ENCODE results near the gene INHBB.

Gene INHBB

DNA sequence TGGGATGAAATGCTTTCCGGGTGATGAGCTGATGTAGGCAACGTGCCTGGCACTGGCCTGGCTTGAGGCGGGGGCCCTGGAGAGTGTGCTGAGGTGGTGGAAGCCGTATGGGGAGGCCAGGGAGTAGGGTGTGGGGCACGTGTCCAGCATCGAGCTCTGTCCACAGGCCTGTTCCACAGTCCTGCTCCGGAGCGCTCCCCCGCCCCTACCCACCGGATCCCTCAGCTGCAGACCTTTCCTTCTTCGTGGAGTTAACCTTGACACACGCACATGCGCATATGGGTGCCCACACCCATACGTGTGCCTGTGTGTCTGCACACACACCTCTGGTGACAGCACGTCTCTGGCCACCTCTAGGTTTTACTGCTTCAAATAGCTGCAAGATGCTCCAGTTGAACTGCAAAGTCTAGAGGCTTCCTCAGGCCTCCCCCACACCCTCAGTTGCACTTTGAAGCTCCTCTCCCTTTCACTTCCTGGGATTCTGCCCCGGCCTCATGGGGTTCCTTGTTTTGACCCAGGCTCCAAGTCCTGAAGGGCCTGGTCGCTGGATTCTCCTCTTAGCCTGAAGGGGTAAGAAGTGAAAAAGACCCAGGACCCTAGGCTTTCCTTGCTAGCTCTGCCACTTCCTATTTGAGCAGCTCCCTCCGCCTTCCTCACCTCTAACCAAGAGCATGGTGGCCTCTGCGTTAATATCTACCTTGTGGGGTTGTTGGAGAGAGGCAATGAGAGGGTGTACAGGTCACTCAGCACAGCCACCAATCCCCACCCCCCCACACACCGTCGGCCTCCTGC lies 49.5 kb downstream of the INHBB start:
- DNase-seq = no peak

GRCh38 chr2:120396013-120396860 lies 50.3 kb downstream of the INHBB start:
- no peak for DNase-seq

GRCh38 chr2:120396861-120397811 lies 51.2 kb downstream of the INHBB start:
- DNase-seq = no peak

- no peak for DNase-seq
Measured at GRCh38 chr2:120398051-120398995, 52.4 kb downstream of the INHBB start.

GRCh38 chr2:120398996-120399888 lies 53.3 kb downstream of the INHBB start:
- DNase-seq = no peak

GRCh38 chr2:120399889-120400240 lies 53.9 kb downstream of the INHBB start:
- DNase-seq = no peak

DNA sequence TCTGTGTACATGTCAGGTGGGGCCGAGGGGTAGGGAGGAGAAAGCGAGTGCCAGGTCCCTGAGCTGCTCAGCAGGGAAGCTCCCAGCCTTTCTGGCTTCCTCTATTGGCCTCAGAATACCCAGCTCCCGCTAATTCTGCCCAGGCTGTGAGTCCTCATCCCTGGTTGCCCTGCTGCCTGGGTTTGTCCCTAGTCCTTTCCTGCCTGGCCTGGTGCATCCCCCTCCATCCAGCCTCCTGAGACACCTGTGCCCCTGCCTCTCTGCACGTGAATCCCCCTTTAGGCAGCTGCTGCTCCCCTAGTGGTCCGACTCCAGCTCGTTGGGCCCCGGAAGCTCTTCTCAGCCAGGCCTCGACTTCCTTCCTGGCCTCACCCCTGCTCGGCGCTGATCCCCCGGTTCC lies 54.6 kb downstream of the INHBB start:
- no peak for DNase-seq

Data from nucleus accumbens (tissue), 56 donors.